GM13976 (cell line): ENCODE measurements around the gene ARHGEF7.

Experiments used
- DNase-seq: peaks from one replicate; pipeline ENCODE4 v3.0.0; 2012; ENCODE audit warnings: low spot score
- in situ Hi-C: fragments of 300-500 bp; cut with MboI; formaldehyde crosslinking; loops from one replicate; pipeline ENCODE4 v1.12.0; 2022; ENCODE audit warnings: low sequenced_read_pairs, mixed read lengths, inconsistent platforms; ENCODE audit not compliant: unreplicated experiment
- TF ChIP-seq, protein P1 (sequence below): IDR thresholded peaks from 2 replicates; pipeline ENCODE4 v1.5.1; 2012; ENCODE audit warnings: borderline replicate concordance, mild to moderate bottlenecking; ENCODE audit not compliant: insufficient read depth; ENCODE audit errors: extremely low read depth, missing control alignments, control extremely low read depth

Gene ARHGEF7

GRCh38 chr13:111129465-111130115 is 14.5 kb downstream of the ARHGEF7 start:
- TF ChIP-seq, protein P1, sequence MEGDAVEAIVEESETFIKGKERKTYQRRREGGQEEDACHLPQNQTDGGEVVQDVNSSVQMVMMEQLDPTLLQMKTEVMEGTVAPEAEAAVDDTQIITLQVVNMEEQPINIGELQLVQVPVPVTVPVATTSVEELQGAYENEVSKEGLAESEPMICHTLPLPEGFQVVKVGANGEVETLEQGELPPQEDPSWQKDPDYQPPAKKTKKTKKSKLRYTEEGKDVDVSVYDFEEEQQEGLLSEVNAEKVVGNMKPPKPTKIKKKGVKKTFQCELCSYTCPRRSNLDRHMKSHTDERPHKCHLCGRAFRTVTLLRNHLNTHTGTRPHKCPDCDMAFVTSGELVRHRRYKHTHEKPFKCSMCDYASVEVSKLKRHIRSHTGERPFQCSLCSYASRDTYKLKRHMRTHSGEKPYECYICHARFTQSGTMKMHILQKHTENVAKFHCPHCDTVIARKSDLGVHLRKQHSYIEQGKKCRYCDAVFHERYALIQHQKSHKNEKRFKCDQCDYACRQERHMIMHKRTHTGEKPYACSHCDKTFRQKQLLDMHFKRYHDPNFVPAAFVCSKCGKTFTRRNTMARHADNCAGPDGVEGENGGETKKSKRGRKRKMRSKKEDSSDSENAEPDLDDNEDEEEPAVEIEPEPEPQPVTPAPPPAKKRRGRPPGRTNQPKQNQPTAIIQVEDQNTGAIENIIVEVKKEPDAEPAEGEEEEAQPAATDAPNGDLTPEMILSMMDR: no peak
- in situ Hi-C loops: no loop called here

GRCh38 chr13:111130116-111130508 is 15.0 kb downstream of the ARHGEF7 start:
- TF ChIP-seq, protein P1: no peak
- in situ Hi-C loops: no loop called here
- DNase-seq: no peak

More at GRCh38 chr13:111129465-111130115, 14.5 kb downstream of the ARHGEF7 start:
- peak; percentile 75 for DNase-seq

- no peak for DNase-seq
- in situ Hi-C loops: no loop called here
- TF ChIP-seq, protein P1: no peak
Observed at GRCh38 chr13:111131048-111131447, 15.9 kb downstream of the ARHGEF7 start.

GRCh38 chr13:111131611-111132010 is 16.5 kb downstream of the ARHGEF7 start:
- in situ Hi-C loops: no loop called here
- TF ChIP-seq, protein P1: no peak
- DNase-seq: no peak

DNA sequence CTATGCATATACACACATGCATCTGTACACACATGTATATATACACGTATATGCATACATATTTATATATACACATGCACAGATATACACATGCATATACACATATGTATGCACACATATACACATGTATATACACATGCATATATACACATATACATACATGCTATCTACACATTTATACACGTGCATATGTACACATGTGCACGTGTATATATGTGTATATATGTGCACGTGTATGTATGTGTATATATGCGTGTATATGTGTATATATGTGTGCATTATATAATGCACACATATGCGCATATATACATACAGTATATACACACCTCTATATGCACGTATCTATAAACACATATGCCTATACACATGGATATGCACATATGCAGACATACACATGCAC is 17.8 kb downstream of the ARHGEF7 start:
- no peak for DNase-seq
- TF ChIP-seq, protein P1: no peak
- in situ Hi-C loops: no loop called here

GRCh38 chr13:111139452-111139851 is 24.3 kb downstream of the ARHGEF7 start:
- TF ChIP-seq, protein P1: no peak
- in situ Hi-C loops: no loop called here
- DNase-seq: no peak

DNA sequence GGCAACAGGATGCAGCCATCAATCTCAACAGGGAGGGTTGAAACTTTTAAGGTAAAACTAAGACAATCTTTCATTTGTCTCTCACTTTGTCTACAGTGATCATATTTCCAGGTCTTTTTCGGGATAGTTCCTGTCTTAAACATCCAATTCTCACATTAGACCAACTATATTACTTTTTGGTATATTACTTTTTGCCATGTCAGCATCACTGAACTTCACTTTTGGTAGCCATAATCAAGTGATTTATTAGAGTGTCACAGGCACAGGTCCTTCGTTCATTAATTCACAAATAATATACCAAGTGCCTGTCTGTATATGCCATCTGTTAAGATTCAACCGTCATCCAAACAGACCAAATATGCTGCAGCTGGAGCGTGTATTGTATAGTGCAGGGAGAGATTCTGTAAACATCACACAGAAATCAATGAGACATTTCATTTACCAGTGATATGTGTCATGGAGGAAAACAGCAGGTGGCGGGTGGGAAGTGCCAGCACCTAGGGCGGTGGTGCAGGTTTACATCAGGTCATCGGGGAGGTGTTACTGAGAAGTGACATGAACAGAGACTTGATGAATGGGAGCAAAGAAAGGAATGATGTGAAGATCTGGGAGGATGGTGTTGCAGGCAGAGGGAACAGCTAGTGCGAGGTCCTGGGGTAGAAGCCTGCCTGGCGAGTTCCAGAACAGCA is 24.9 kb downstream of the ARHGEF7 start:
- in situ Hi-C loops: no loop called here
- no peak for DNase-seq

More for the DNA sequence above, 24.9 kb downstream of the ARHGEF7 start:
- TF ChIP-seq, protein P1: no peak
